HG02588 (cell line): ENCODE measurements around the gene CAPZB.

Source experiments
- ATAC-seq: cut with Tn5 transposase; IDR thresholded peaks from one replicate; pipeline ENCODE4 v1.9.1; 2021; ENCODE audit warnings: mild to moderate bottlenecking, moderate library complexity; ENCODE audit not compliant: unreplicated experiment

CAPZB gene

GRCh38 chr1:19336543-19336942 is 148.8 kb downstream of the CAPZB start:
- ATAC-seq: no peak

- no peak for ATAC-seq
Observed at GRCh38 chr1:19333587-19334354, 151.6 kb downstream of the CAPZB start.

- ATAC-seq: no peak
Observed at GRCh38 chr1:19332832-19333231, 152.5 kb downstream of the CAPZB start.

- ATAC-seq: no peak
Observed at GRCh38 chr1:19331262-19331878, 154.0 kb downstream of the CAPZB start.

GRCh38 chr1:19330449-19331135 is 154.7 kb downstream of the CAPZB start:
- no peak for ATAC-seq

- ATAC-seq: no peak
Observed at GRCh38 chr1:19329611-19330010, 155.7 kb downstream of the CAPZB start.

- no peak for ATAC-seq
Observed at GRCh38 chr1:19329188-19329587, 156.2 kb downstream of the CAPZB start.

GRCh38 chr1:19328486-19328885 is 156.9 kb downstream of the CAPZB start:
- ATAC-seq: no peak

GRCh38 chr1:19327736-19328135 is 157.6 kb downstream of the CAPZB start:
- ATAC-seq: no peak

GRCh38 chr1:19327301-19327700 is 158.0 kb downstream of the CAPZB start:
- no peak for ATAC-seq

- ATAC-seq: no peak
Observed at GRCh38 chr1:19326748-19327065, 158.6 kb downstream of the CAPZB start.

GRCh38 chr1:19325958-19326747 is 159.2 kb downstream of the CAPZB start:
- ATAC-seq: no peak

- ATAC-seq: no peak
Observed at GRCh38 chr1:19325368-19325957, 159.9 kb downstream of the CAPZB start.

GRCh38 chr1:19324665-19324990 is 160.7 kb downstream of the CAPZB start:
- ATAC-seq: no peak

- no peak for ATAC-seq
Observed at GRCh38 chr1:19323987-19324664, 161.2 kb downstream of the CAPZB start.

GRCh38 chr1:19322481-19322880 is 162.9 kb downstream of the CAPZB start:
- no peak for ATAC-seq

- no peak for ATAC-seq
Observed at GRCh38 chr1:19321071-19321470, 164.3 kb downstream of the CAPZB start.

- no peak for ATAC-seq
Observed at GRCh38 chr1:19319196-19319595, 166.1 kb downstream of the CAPZB start.

GRCh38 chr1:19317126-19317910 is 168.0 kb downstream of the CAPZB start:
- no peak for ATAC-seq
